Keratinocyte (primary cell): ENCODE results near the gene PEDS1.

Source experiments
- CTCF ChIP-seq, 3 experiments: IDR thresholded peaks in 1 of 3; conservative IDR thresholded peaks in 1 of 3; optimal IDR thresholded peaks in 1 of 3; 2 replicates in 2 of 3; 3 replicates in 1 of 3; pipeline versions ENCODE3 to v1.5.1; 2011; ENCODE audit warnings: low read length in 3 of 3, mild to moderate bottlenecking in 3 of 3, moderate library complexity in 2 of 3, control low read depth in 1 of 3, inconsistent platforms in 1 of 3; ENCODE audit not compliant: insufficient read depth in 2 of 3; ENCODE audit errors: extremely low read depth in 1 of 3
- EZH2 ChIP-seq: IDR thresholded peaks from one replicate; pipeline ENCODE4 v1.6.1; 2012; ENCODE audit warnings: inconsistent platforms, mild to moderate bottlenecking, low read length, moderate library complexity

GRCh38 chr20:50191065-50191543 is 37.6 kb upstream of the PEDS1 start:
- TF ChIP-seq CTCF (optimal IDR thresholded peaks at IDR 0.05 in 1 of 3, IDR thresholded peaks at IDR 0.05 in 1 of 3, conservative IDR thresholded peaks at IDR 0.05 in 1 of 3; ENCODE audit: extremely low read depth in 1 of 3, insufficient read depth in 2 of 3, low read length in 3 of 3) (no peak), EZH2 (no peak)
